Neural progenitor cell (in vitro differentiated cells): ENCODE results near the gene LDLRAD2.

ENCODE experiments used
- EZH2 ChIP-seq: fragments of 200-600 bp; sonication (generic); IDR thresholded peaks from 2 replicates; pipeline ENCODE4 v1.6.1; 2017; ENCODE audit warnings: antibody characterized with exemption, mild to moderate bottlenecking, moderate library complexity
- EZH2phosphoT487 ChIP-seq: fragments of 200-600 bp; sonication (generic); IDR thresholded peaks from 2 replicates; pipeline ENCODE4 v1.6.1; 2017; ENCODE audit warnings: antibody characterized with exemption
- TF ChIP-seq, protein P1 (sequence below): fragments of 200-600 bp; sonication (generic); IDR thresholded peaks from 2 replicates; pipeline ENCODE4 v1.5.1; 2017; ENCODE audit warnings: antibody characterized with exemption, mild to moderate bottlenecking

DNA sequence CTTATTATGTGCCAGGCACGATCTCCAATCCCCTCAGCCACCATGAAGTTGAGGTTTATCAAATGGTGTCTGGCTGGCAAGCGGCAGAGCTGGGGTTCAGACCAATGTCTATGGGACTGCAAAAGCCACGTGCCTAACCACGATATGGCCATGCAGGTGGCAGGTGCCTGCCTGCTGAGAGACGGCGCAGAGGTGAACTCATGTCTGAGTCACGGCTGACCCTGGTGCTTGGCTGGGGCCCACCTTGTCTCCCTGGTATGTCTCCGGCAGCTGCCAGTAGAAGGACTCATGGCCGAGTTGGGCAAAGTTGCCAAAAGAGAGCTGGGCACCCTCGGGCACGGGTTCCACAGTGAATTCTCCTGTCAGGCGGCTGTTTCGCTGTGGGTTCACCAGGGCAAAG lies 59.9 kb downstream of the LDLRAD2 start:
- TF ChIP-seq EZH2 = no peak
- TF ChIP-seq, protein P1, sequence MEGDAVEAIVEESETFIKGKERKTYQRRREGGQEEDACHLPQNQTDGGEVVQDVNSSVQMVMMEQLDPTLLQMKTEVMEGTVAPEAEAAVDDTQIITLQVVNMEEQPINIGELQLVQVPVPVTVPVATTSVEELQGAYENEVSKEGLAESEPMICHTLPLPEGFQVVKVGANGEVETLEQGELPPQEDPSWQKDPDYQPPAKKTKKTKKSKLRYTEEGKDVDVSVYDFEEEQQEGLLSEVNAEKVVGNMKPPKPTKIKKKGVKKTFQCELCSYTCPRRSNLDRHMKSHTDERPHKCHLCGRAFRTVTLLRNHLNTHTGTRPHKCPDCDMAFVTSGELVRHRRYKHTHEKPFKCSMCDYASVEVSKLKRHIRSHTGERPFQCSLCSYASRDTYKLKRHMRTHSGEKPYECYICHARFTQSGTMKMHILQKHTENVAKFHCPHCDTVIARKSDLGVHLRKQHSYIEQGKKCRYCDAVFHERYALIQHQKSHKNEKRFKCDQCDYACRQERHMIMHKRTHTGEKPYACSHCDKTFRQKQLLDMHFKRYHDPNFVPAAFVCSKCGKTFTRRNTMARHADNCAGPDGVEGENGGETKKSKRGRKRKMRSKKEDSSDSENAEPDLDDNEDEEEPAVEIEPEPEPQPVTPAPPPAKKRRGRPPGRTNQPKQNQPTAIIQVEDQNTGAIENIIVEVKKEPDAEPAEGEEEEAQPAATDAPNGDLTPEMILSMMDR = no peak
- no peak for TF ChIP-seq EZH2phosphoT487
